ENCODE data around the gene UMODL1. TPM values are rescaled to one million over a fixed set of nuclear protein-coding genes. Genes with fewer than 3 reads are reported as not detected.

The UMODL1 gene
- total RNA-seq, 1 donor from 2014 or later: 0.08 TPM

Other genes starting within 250 kb of the UMODL1 start
- 5.5 TPM for gene PRDM15, start 192.0 kb upstream of the UMODL1 start, total RNA-seq
- gene C2CD2, start 117.3 kb upstream of the UMODL1 start, total RNA-seq: 11.4 TPM
- gene ZBTB21, start 61.0 kb upstream of the UMODL1 start, total RNA-seq: 8.7 TPM
- 4.2 TPM for gene ABCG1, start 147.8 kb downstream of the UMODL1 start, total RNA-seq
- gene TFF3, start 244.1 kb downstream of the UMODL1 start, total RNA-seq: 2.3 TPM

All from esophagus mucosa (tissue), 1 donor.